ENCODE measurements around the gene CCDC34. TPM values are rescaled to one million over a fixed set of nuclear protein-coding genes. Genes with fewer than 3 reads are reported as not detected.

The CCDC34 gene
- total and polyA plus RNA-seq, 8 donors = 3.2 to 28.6 (median 22.3) TPM

DNA sequence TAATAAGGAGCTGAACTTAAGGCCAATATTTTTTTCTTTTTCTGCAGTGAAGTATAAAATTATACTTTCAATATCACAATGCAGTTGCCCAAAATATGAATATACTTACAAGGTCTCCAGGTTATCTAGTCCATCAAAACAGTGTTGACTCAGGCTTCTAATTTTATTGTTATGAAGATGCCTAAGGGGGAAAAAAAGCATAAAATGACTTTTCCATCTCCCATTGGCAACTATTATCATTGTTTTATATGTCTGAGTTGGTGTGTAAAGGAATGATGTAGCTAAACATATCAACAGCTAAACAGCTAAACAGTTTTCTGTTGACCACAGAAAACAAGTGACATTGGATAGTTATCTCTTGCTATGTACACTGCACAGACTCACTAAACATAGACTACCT, 21.2 kb upstream of the CCDC34 start:
- intact Hi-C loops (cut with DNase I) = no loop called here
- no peaks in the 10 kb centered on the region for H3K4me1 ChIP-seq
- DNase-seq = no peak
- no peak overlapping the region for H3K4me3 ChIP-seq
- no peak for ATAC-seq
- TF ChIP-seq, protein P1, sequence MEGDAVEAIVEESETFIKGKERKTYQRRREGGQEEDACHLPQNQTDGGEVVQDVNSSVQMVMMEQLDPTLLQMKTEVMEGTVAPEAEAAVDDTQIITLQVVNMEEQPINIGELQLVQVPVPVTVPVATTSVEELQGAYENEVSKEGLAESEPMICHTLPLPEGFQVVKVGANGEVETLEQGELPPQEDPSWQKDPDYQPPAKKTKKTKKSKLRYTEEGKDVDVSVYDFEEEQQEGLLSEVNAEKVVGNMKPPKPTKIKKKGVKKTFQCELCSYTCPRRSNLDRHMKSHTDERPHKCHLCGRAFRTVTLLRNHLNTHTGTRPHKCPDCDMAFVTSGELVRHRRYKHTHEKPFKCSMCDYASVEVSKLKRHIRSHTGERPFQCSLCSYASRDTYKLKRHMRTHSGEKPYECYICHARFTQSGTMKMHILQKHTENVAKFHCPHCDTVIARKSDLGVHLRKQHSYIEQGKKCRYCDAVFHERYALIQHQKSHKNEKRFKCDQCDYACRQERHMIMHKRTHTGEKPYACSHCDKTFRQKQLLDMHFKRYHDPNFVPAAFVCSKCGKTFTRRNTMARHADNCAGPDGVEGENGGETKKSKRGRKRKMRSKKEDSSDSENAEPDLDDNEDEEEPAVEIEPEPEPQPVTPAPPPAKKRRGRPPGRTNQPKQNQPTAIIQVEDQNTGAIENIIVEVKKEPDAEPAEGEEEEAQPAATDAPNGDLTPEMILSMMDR (IDR thresholded peaks at IDR 0.05) = no peak
- H3K27ac ChIP-seq = no peak overlapping the region
- no peaks in the 10 kb centered on the region for H3K36me3 ChIP-seq
- peaks cover 8 to 9% of the 10 kb centered on the region in 2 donors for H3K27me3 ChIP-seq
- H3K9me3 ChIP-seq = no peaks in the 10 kb centered on the region

DNA sequence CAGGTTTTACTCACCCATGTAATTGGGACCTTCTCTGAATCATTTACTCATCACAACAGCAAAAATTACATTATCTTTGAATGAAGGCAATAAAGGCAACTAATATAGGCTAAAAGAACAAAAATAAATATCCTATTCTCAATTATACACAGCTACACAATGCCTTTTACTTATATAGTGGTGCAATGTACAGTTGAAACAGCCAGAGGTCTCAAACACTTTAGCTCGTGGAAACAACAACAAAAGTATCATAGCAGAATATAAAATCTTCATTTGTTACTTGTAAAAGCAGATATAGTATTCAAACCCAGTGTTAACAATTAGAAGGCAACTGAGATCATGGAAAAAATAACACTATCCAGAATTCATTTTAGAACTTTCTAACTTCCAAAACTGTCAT, 20.6 kb upstream of the CCDC34 start:
- TF ChIP-seq, protein P1 (IDR thresholded peaks at IDR 0.05) = no peak
- intact Hi-C loops (cut with DNase I) = no loop called here
- ATAC-seq (no peak), DNase-seq (no peak)
- H3K4me3 ChIP-seq = no peak overlapping the region
- H3K36me3 ChIP-seq = no peaks in the 10 kb centered on the region
- no peaks in the 10 kb centered on the region for H3K4me1 ChIP-seq
- H3K27me3 ChIP-seq = peaks cover 8 to 9% of the 10 kb centered on the region in 2 donors
- no peak overlapping the region for H3K27ac ChIP-seq
- no peaks in the 10 kb centered on the region for H3K9me3 ChIP-seq

DNA sequence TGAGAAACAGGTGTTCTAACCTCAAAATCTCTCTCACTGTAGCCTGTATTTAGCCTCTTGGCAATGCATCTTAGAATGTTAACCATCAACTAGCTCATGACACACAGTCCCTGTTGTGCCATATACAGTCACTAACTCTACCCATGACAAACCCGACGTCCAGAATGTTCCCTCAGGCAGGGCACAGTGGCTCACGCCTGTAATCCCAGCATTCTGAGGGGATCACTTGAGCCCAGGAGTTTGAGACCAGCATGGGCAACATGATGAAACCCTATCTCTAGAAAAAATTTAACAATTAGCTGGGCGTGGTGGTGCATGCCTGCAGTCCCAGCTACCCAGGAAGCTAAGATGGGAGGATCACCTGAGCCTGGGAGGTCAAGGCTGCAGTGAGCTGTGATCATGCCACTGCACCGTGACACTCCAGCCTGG, 18.2 kb upstream of the CCDC34 start:
- Histone ChIP-seq H3K4me1 (no peaks in the 10 kb centered on the region), H3K4me3 (no peak overlapping the region), H3K9me3 (no peaks in the 10 kb centered on the region), H3K27me3 (peaks cover 0 to 1% of the 10 kb centered on the region in 2 donors), H3K27ac (no peak overlapping the region), H3K36me3 (no peaks in the 10 kb centered on the region)
- intact Hi-C loops (cut with DNase I) = no loop called here
- DNase-seq (no peak), ATAC-seq (no peak)
- TF ChIP-seq, protein P1 (IDR thresholded peaks at IDR 0.05) = no peak

DNA sequence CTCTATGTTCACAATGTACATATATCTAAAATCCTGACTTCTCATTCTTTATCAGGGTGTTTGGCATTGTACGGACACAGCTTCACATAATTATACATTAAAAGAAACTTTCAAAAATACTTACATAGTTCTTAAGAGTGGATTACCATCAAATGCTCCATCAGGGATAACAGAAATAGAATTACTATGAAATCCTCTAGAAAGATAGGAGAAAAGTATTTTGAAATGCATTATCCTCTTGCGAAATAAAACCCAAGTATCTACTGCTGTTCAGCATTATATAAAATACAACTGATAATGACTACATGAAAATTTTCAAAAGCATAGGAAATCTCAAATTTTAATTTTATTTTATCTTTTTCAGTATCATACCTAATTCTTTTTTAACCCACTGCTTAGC, 17.8 kb upstream of the CCDC34 start:
- Histone ChIP-seq H3K27ac (no peak overlapping the region), H3K27me3 (no peaks in the 10 kb centered on the region), H3K9me3 (no peaks in the 10 kb centered on the region), H3K4me3 (no peak overlapping the region), H3K36me3 (no peaks in the 10 kb centered on the region), H3K4me1 (no peaks in the 10 kb centered on the region)
- intact Hi-C loops (cut with DNase I) = no loop called here
- ATAC-seq (no peak), DNase-seq (no peak)
- TF ChIP-seq, protein P1 (IDR thresholded peaks at IDR 0.05) = no peak

DNA sequence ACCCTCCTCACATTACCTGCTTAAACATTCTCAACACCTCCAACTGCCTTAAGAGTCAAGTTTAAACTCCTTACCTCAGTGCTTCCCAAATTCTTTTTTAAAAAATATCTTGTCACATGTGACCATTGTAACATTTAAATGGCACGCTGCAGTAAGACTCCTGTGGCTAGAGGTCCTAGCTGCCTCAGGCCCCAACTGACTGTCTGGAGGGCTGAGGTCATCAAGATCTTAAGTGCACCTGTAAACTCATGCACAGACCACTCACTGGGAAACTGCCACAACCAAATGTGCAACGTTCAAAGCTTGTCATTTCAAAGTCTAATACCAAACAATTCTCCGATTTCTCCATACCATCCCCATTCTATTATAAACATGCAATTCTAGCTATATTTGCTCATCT, 16.4 kb upstream of the CCDC34 start:
- TF ChIP-seq, protein P1 (IDR thresholded peaks at IDR 0.05) = no peak
- no peaks in the 10 kb centered on the region for H3K4me1 ChIP-seq
- no peak for ATAC-seq

More for the DNA sequence above, 16.4 kb upstream of the CCDC34 start:
- DNase-seq = no peak
- intact Hi-C loops (cut with DNase I) = no loop called here
- H3K36me3 ChIP-seq = no peaks in the 10 kb centered on the region
- H3K27ac ChIP-seq = no peak overlapping the region
- H3K9me3 ChIP-seq = no peaks in the 10 kb centered on the region
- H3K4me3 ChIP-seq = no peak overlapping the region
- no peaks in the 10 kb centered on the region for H3K27me3 ChIP-seq

Data from left lung (tissue), 10 donors.